ENCODE results near the gene RALGPS1. TPM values are rescaled to one million over a fixed set of nuclear protein-coding genes. Genes with fewer than 3 reads are reported as not detected.
"Not testable (repeated sequence)": the region's sequence is repeated elsewhere in the genome, so short reads cannot be mapped to it uniquely, and the experiment has no call there.

RALGPS1 gene
- total RNA-seq, 1 experiment from 2014 or later, result 18.6 TPM

DNA sequence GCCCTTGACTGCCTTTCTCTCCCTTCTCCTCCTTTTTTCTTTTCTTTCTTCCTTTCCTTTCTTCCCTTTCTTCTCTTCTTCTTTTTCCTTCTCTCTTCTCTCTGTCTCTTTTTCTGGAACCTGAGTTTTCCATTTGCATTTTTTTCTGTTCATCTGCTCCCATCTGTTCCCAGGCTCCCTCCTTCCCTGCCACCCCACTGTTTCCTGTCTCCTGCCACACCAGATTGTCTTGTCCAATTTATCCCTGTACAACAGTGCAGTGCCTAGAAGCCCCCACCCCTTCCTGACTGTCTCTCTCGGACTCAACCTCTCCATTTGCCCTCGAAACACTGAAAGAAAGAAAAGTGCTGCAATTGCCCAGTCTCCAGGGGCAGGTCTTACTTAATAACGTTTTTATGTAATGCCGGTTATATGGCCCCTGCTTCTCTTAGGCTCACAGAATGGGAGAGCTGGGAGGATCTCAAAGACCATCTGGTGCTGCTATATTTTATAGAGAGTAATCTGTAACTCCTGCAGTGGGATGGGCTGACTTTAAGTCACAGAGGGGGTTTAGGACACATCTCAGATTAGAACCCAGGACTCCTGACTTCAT, 101.4 kb downstream of the RALGPS1 start:
- Histone ChIP-seq H4K91ac (ENCODE audit: insufficient read length, low read depth, low read length) (no peak overlapping the region), H3K27me3 (ENCODE audit: insufficient read depth, low read length) (no peaks in the 10 kb centered on the region), H2BK15ac (ENCODE audit: low read depth, low read length) (no peak overlapping the region), H3K18ac (ENCODE audit: insufficient read length, low read depth, low read length) (no peak overlapping the region), H2AFZ (ENCODE audit: low read length) (no peak overlapping the region), H3K9me3 (ENCODE audit: control insufficient read depth, low read depth, low read length) (no peaks in the 10 kb centered on the region), H3T11ph (ENCODE audit: low read length) (no peak overlapping the region), H2AK5ac (ENCODE audit: insufficient read length, low read length) (no peak overlapping the region), H4K5ac (ENCODE audit: insufficient read length, low read depth, low read length) (no peak overlapping the region), H2BK120ac (ENCODE audit: low read depth, low read length, poor library complexity, severe bottlenecking) (no peak overlapping the region), H3K27ac (ENCODE audit: insufficient read length, low read depth, low read length) (no peak overlapping the region), H3K4me2 (ENCODE audit: insufficient read depth, insufficient read length, low read length) (no peak overlapping the region), H3K23ac (ENCODE audit: insufficient read length, low read depth, low read length) (no peak overlapping the region), H3K79me1 (ENCODE audit: insufficient read depth, low read depth, low read length, poor library complexity, severe bottlenecking) (no peaks in the 10 kb centered on the region), H3K23me2 (ENCODE audit: insufficient read length, low read depth, low read length, poor library complexity, severe bottlenecking) (no peaks in the 10 kb centered on the region), H3K9ac (ENCODE audit: extremely low read depth, insufficient read length, low read length) (no peak overlapping the region), H3K14ac (ENCODE audit: insufficient read depth, low read length) (no peak overlapping the region), H4K8ac (replicated peaks; ENCODE audit: insufficient read length, low read depth, low read length) (no peak overlapping the region), H3K4ac (ENCODE audit: low read depth, low read length) (no peak overlapping the region), H3K79me2 (ENCODE audit: insufficient read depth, low read length) (no peaks in the 10 kb centered on the region; the same call in 1 of the 2 replicates), H4K20me1 (ENCODE audit: control insufficient read depth, insufficient read depth, insufficient read length) (no peaks in the 10 kb centered on the region), H2BK20ac (ENCODE audit: low read depth, low read length, poor library complexity, severe bottlenecking) (no peak overlapping the region), H2BK12ac (ENCODE audit: insufficient read length, low read depth, low read length) (no peak overlapping the region), H3K4me1 (ENCODE audit: insufficient read depth, low read length) (no peaks in the 10 kb centered on the region), H2BK5ac (ENCODE audit: insufficient read length, low read length) (no peak overlapping the region), H3K56ac (ENCODE audit: insufficient read length, low read depth, low read length) (no peak overlapping the region)
- Mint-ChIP-seq H3K4me3 (no peak overlapping the region), H3K27ac (peak overlapping the region; percentile 2 to 24 (median 16); a peak in 1 of 7 replicates), H3K27me3 (ENCODE audit: low read depth) (no peaks in the 10 kb centered on the region), H3K9me3 (no peaks in the 10 kb centered on the region), H3K4me1 (peaks cover 10 to 12% of the 10 kb centered on the region in 2 experiments), H3K36me3 (ENCODE audit: insufficient read depth in 1 of 3, low read depth in 3 of 3) (no peaks in the 10 kb centered on the region)
- no peak for DNase-seq
- no CpG with 5 or more reads among the region's 4 CpGs for WGBS (ENCODE audit: extremely low coverage, insufficient read length, low lambda C conversion rate)
- TF ChIP-seq, protein P1, sequence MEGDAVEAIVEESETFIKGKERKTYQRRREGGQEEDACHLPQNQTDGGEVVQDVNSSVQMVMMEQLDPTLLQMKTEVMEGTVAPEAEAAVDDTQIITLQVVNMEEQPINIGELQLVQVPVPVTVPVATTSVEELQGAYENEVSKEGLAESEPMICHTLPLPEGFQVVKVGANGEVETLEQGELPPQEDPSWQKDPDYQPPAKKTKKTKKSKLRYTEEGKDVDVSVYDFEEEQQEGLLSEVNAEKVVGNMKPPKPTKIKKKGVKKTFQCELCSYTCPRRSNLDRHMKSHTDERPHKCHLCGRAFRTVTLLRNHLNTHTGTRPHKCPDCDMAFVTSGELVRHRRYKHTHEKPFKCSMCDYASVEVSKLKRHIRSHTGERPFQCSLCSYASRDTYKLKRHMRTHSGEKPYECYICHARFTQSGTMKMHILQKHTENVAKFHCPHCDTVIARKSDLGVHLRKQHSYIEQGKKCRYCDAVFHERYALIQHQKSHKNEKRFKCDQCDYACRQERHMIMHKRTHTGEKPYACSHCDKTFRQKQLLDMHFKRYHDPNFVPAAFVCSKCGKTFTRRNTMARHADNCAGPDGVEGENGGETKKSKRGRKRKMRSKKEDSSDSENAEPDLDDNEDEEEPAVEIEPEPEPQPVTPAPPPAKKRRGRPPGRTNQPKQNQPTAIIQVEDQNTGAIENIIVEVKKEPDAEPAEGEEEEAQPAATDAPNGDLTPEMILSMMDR (conservative IDR thresholded peaks at IDR 0.05), result no peak

DNA sequence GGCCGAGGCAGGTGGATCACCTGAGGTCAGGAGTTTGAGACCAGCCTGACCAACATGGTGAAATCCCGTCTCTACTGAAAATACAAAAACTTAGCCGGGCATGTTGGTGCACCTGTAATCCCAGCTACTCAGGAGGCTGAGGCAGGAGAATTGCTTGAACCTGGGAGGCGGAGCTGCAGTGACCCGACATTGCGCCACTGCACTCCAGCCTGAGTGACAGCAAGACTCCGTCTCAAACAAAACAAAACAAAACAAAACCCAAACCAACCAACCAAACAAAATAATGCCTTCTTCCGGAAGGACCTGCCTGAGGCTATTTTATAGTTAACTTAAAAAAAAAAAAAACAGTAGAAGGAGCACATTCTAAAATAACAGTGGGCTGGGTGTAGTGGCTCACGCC, 103.4 kb downstream of the RALGPS1 start:
- not testable (repeated sequence) for H3K9me3 Mint-ChIP-seq; H3K14ac ChIP-seq (ENCODE audit: insufficient read depth, low read length); H3K9me3 ChIP-seq (ENCODE audit: control insufficient read depth, low read depth, low read length); H2BK20ac ChIP-seq (ENCODE audit: low read depth, low read length, poor library complexity, severe bottlenecking); H4K8ac ChIP-seq (replicated peaks; ENCODE audit: insufficient read length, low read depth, low read length); H3K56ac ChIP-seq (ENCODE audit: insufficient read length, low read depth, low read length); H2BK15ac ChIP-seq (ENCODE audit: low read depth, low read length); H3K36me3 Mint-ChIP-seq (ENCODE audit: insufficient read depth in 1 of 3, low read depth in 3 of 3); H3K4me2 ChIP-seq (ENCODE audit: insufficient read depth, insufficient read length, low read length); H4K20me1 ChIP-seq (ENCODE audit: control insufficient read depth, insufficient read depth, insufficient read length); H3K23me2 ChIP-seq (ENCODE audit: insufficient read length, low read depth, low read length, poor library complexity, severe bottlenecking); H3K4ac ChIP-seq (ENCODE audit: low read depth, low read length); H3K18ac ChIP-seq (ENCODE audit: insufficient read length, low read depth, low read length); H3K27ac ChIP-seq (ENCODE audit: insufficient read length, low read depth, low read length); H3K23ac ChIP-seq (ENCODE audit: insufficient read length, low read depth, low read length); H2AFZ ChIP-seq (ENCODE audit: low read length); DNase-seq; H4K91ac ChIP-seq (ENCODE audit: insufficient read length, low read depth, low read length); H3K79me1 ChIP-seq (ENCODE audit: insufficient read depth, low read depth, low read length, poor library complexity, severe bottlenecking); H2BK12ac ChIP-seq (ENCODE audit: insufficient read length, low read depth, low read length); H3K4me1 ChIP-seq (ENCODE audit: insufficient read depth, low read length); H2BK5ac ChIP-seq (ENCODE audit: insufficient read length, low read length); H3K27ac Mint-ChIP-seq; H3K79me2 ChIP-seq (ENCODE audit: insufficient read depth, low read length); H3K9ac ChIP-seq (ENCODE audit: extremely low read depth, insufficient read length, low read length); H3T11ph ChIP-seq (ENCODE audit: low read length); H3K27me3 Mint-ChIP-seq (ENCODE audit: low read depth); H2AK5ac ChIP-seq (ENCODE audit: insufficient read length, low read length); H2BK120ac ChIP-seq (ENCODE audit: low read depth, low read length, poor library complexity, severe bottlenecking); H4K5ac ChIP-seq (ENCODE audit: insufficient read length, low read depth, low read length); H3K4me3 Mint-ChIP-seq; H3K27me3 ChIP-seq (ENCODE audit: insufficient read depth, low read length)
- no CpG with 5 or more reads among the region's 9 CpGs for WGBS (ENCODE audit: extremely low coverage, insufficient read length, low lambda C conversion rate)
- H3K4me1 Mint-ChIP-seq, result peaks cover 10 to 12% of the 10 kb centered on the region in 2 experiments

All from H9 (cell line).